IMR-90 (cell line): ENCODE data around the gene BRF1. TPM values are rescaled to one million over a fixed set of nuclear protein-coding genes. Genes with fewer than 3 reads are reported as not detected.

ENCODE experiments used
- ATAC-seq: fragments of 200-7000 bp; cut with Tn5 transposase; 2 replicates; pipeline ENCODE4 v1.9.1; 2020; ENCODE audit warnings: low read depth, mild to moderate bottlenecking, moderate library complexity
- BruUV-seq: library from RNA; stranded (reverse); fragments of 400-500 nt; replicated peaks from 2 replicates; lab custom pipeline; 2021; lab: Mats Ljungman, UMichigan
- CTCF ChIA-PET: fragments of 300-600 bp; formaldehyde crosslinking; extraction: SDS; loops from one replicate; lab custom pipeline; 2021; ENCODE audit warnings: antibody characterized with exemption; lab: Yijun Ruan, JAX
- POLR2A ChIA-PET: fragments of 300-600 bp; sonication (Branson Sonifier 250); formaldehyde crosslinking; loops from one replicate; lab custom pipeline; 2022; ENCODE audit warnings: antibody characterized with exemption; ENCODE audit not compliant: unreplicated experiment; lab: Charles Lee
- DNase-seq: peaks from one replicate; pipeline ENCODE4 v3.0.0; 2013
- H2AFZ ChIP-seq: replicated peaks from 2 replicates; pipeline ENCODE3; 2013; ENCODE audit warnings: low read length, mild to moderate bottlenecking; ENCODE audit not compliant: poor library complexity
- H2AK5ac ChIP-seq: 2 replicates; pipeline ENCODE4 v1.6.1; 2013; ENCODE audit warnings: low read depth, low read length, inconsistent platforms
- H2AK9ac ChIP-seq: replicated peaks from 2 replicates; pipeline ENCODE3; 2013; ENCODE audit warnings: mild to moderate bottlenecking, low read depth, low read length, moderate library complexity; ENCODE audit not compliant: poor library complexity
- H2BK120ac ChIP-seq: 2 replicates; pipeline ENCODE4 v1.6.1; 2013; ENCODE audit warnings: low read depth, low read length, inconsistent platforms
- H2BK15ac ChIP-seq: 3 replicates; pipeline ENCODE4 v1.6.1; 2013; ENCODE audit warnings: low read depth, low read length, inconsistent platforms
- H2BK20ac ChIP-seq: 2 replicates; pipeline ENCODE4 v1.6.1; 2013; ENCODE audit warnings: low read depth, mild to moderate bottlenecking, inconsistent platforms, low read length, moderate library complexity
- H2BK5ac ChIP-seq: 2 replicates; pipeline ENCODE4 v1.6.1; 2013; ENCODE audit warnings: mild to moderate bottlenecking, low read depth, low read length, inconsistent platforms; ENCODE audit not compliant: poor library complexity, severe bottlenecking
- H3K14ac ChIP-seq: replicated peaks from 2 replicates; pipeline ENCODE4 v1.6.1; 2013; ENCODE audit warnings: low read depth, low read length, inconsistent platforms
- H3K18ac ChIP-seq: 2 replicates; pipeline ENCODE4 v1.6.1; 2013; ENCODE audit warnings: low read depth, low read length, control low read depth
- H3K23ac ChIP-seq: 2 replicates; pipeline ENCODE4 v1.6.1; 2013; ENCODE audit warnings: low read depth, low read length, inconsistent platforms
- H3K27ac ChIP-seq: 2 replicates; pipeline ENCODE4 v1.5.1; 2013; ENCODE audit warnings: mild to moderate bottlenecking, control low read depth, low read length; ENCODE audit not compliant: insufficient read depth
- H3K27me3 ChIP-seq: 2 replicates; pipeline ENCODE4 v1.6.1; 2013; ENCODE audit warnings: low read length; ENCODE audit not compliant: control insufficient read depth, insufficient read depth
- H3K36me3 ChIP-seq: 2 replicates; pipeline ENCODE4 v1.6.1; 2013; ENCODE audit warnings: low read length, mixed read lengths; ENCODE audit not compliant: control insufficient read depth, insufficient read depth
- H3K4ac ChIP-seq: 2 replicates; pipeline ENCODE4 v1.6.1; 2013; ENCODE audit warnings: low read depth, low read length, inconsistent platforms
- H3K4me1 ChIP-seq: 2 replicates; pipeline ENCODE4 v1.6.1; 2013; ENCODE audit warnings: low read length, mixed read lengths; ENCODE audit not compliant: control insufficient read depth, insufficient read depth
- H3K4me2 ChIP-seq: 2 replicates; pipeline ENCODE4 v1.6.1; 2013; ENCODE audit warnings: low read depth, mild to moderate bottlenecking, control low read depth, low read length, moderate library complexity
- H3K4me3 ChIP-seq: 2 replicates; pipeline ENCODE4 v1.5.1; 2013; ENCODE audit warnings: low read depth, mild to moderate bottlenecking, control low read depth, low read length, moderate library complexity; ENCODE audit not compliant: insufficient read depth
- H3K56ac ChIP-seq: 2 replicates; pipeline ENCODE4 v1.6.1; 2013; ENCODE audit warnings: low read length, inconsistent platforms; ENCODE audit not compliant: insufficient read depth; ENCODE audit errors: extremely low read depth
- H3K79me1 ChIP-seq, 2 experiments: 2 replicates each; pipeline ENCODE4 v1.6.1; 2013; ENCODE audit warnings: low read length in 2 of 2, inconsistent platforms in 1 of 2, low read depth in 1 of 2
- H3K9ac ChIP-seq: 2 replicates; pipeline ENCODE4 v1.6.1; 2013; ENCODE audit warnings: low read depth, low read length, control low read depth
- H3K9me1 ChIP-seq: 2 replicates; pipeline ENCODE4 v1.6.1; 2013; ENCODE audit warnings: low read length, inconsistent platforms; ENCODE audit not compliant: insufficient read depth
- H3K9me3 ChIP-seq: 2 replicates; pipeline ENCODE4 v1.6.1; 2013; ENCODE audit warnings: low read length; ENCODE audit not compliant: control insufficient read depth, insufficient read depth
- H4K20me1 ChIP-seq: 2 replicates; pipeline ENCODE4 v1.6.1; 2013; ENCODE audit warnings: low read length, inconsistent platforms; ENCODE audit not compliant: insufficient read depth
- H4K5ac ChIP-seq: 2 replicates; pipeline ENCODE4 v1.6.1; 2013; ENCODE audit warnings: mild to moderate bottlenecking, low read depth, low read length, control low read depth
- H4K8ac ChIP-seq, 2 experiments: 2 replicates each; pipeline ENCODE4 v1.6.1; 2013; ENCODE audit warnings: low read depth in 2 of 2, low read length in 2 of 2, control low read depth in 1 of 2, inconsistent platforms in 1 of 2
- H4K91ac ChIP-seq: 2 replicates; pipeline ENCODE4 v1.6.1; 2013; ENCODE audit warnings: low read depth, low read length, inconsistent platforms; ENCODE audit not compliant: insufficient read depth
- CEBPB ChIP-seq: IDR thresholded peaks from 2 replicates; pipeline ENCODE4 v1.6.1; 2012; ENCODE audit warnings: low read depth, low read length, improper control_type of control experiment
- CHD1 ChIP-seq: IDR thresholded peaks from 2 replicates; pipeline ENCODE4 v1.6.1; 2012; ENCODE audit warnings: low read depth, low read length, improper control_type of control experiment
- CTCF ChIP-seq: conservative IDR thresholded peaks from 2 replicates; pipeline ENCODE4 v1.5.1; 2012; ENCODE audit warnings: mild to moderate bottlenecking, low read depth, low read length, improper control_type of control experiment
- ELK1 ChIP-seq: fragments of 150-350 bp; IDR thresholded peaks from 2 replicates; pipeline ENCODE4 v1.6.1; 2016; ENCODE audit warnings: low read depth, mild to moderate bottlenecking, low read length, moderate library complexity, borderline replicate concordance
- FOS ChIP-seq: fragments of 150-350 bp; IDR thresholded peaks from 2 replicates; pipeline ENCODE4 v1.6.1; 2016; ENCODE audit warnings: low read depth, low read length
- MAFK ChIP-seq: IDR thresholded peaks from 2 replicates; pipeline ENCODE4 v1.6.1; 2012; ENCODE audit warnings: low read depth, low read length, improper control_type of control experiment
- RFX5 ChIP-seq: IDR thresholded peaks from 2 replicates; pipeline ENCODE4 v1.8.0; 2012; ENCODE audit warnings: low read depth, mild to moderate bottlenecking, low read length, moderate library complexity
- SMC3 ChIP-seq: fragments of 150-350 bp; IDR thresholded peaks from 2 replicates; pipeline ENCODE4 v1.6.1; 2016; ENCODE audit warnings: low read depth, mild to moderate bottlenecking, antibody characterized with exemption, low read length, moderate library complexity
- WGBS, 2 experiments: methylation state at CpG; one replicate each; pipeline versions ENCODE4 v1.1.5 to v1.1.7; 2013; ENCODE audit warnings: missing lambda C conversion rate in 2 of 2; ENCODE audit not compliant: insufficient read length in 1 of 2; ENCODE audit errors: extremely low coverage in 2 of 2; 5-methylcytosine and 5-hydroxymethylcytosine counted together
- dilution Hi-C: fragments of 300-500 bp; cut with HindIII; formaldehyde crosslinking; loops from one replicate; pipeline ENCODE4 v1.14.3; 2018; ENCODE audit warnings: low sequenced_read_pairs; ENCODE audit not compliant: unreplicated experiment
- in situ Hi-C: fragments of 300-500 bp; cut with MboI; formaldehyde crosslinking; loops from 3 replicates; pipeline ENCODE4 v1.14.3; 2019; ENCODE audit warnings: low sequenced_read_pairs, inconsistent platforms, mixed read lengths
- intact Hi-C: fragments of 100-400 bp; cut with micrococcal nuclease; formaldehyde crosslinking; loops from 2 replicates; pipeline ENCODE4 v1.10.0; 2022
- polyA plus RNA-seq, 3 experiments: library from polyadenylated mRNA; depleted of rRNA; stranded (reverse); fragments of >200 nt; gene quantifications; 2 replicates each; pipeline ENCODE4 v1.2.3, GENCODE V29; 2012; ENCODE audit warnings: low replicate concordance in 1 of 3
- total RNA-seq: library from RNA; depleted of rRNA; stranded (reverse); fragments of >200 nt; gene quantifications from 2 replicates; pipeline ENCODE4 v1.2.3, GENCODE V29; 2012

The BRF1 gene
- total and polyA plus RNA-seq, 2 of the 4 experiments (the other 2 are of a cell fraction), result 12.4 to 16.7 TPM

GRCh38 chr14:105336477-105337287 lies 35.9 kb upstream of the BRF1 start:
- no peak overlapping the region for H2BK120ac ChIP-seq
- dilution Hi-C loops, result no loop called here
- ATAC-seq (no peak), DNase-seq (no peak)
- no peak overlapping the region for H2BK20ac ChIP-seq
- 0 out of 2 replicates have a peak, but pooled peaks cover 1% of the 10 kb centered on the region for H3K4me1 ChIP-seq
- no peak overlapping the region for H4K5ac ChIP-seq
- no peak overlapping the region for H3K4me3 ChIP-seq
- 93% methylated on average over 6 of the region's 26 CpGs; no CpG with 5 or more reads in 1 of the 2 experiments for WGBS, 2 experiments
- no peak overlapping the region for H4K91ac ChIP-seq
- peak overlapping the region; percentile 42 for H2AK9ac ChIP-seq
- BruUV-seq, result no TSS peak
- H3K9ac ChIP-seq, result no peak overlapping the region
- no peak overlapping the region for H3K27ac ChIP-seq
- peaks cover 8 to 63% of the 10 kb centered on the region in 2 experiments for H3K79me1 ChIP-seq
- peaks cover 67% of the 10 kb centered on the region for H4K20me1 ChIP-seq
- no peaks in the 10 kb centered on the region; the same call in 1 of the 2 replicates for H3K9me3 ChIP-seq
- intact Hi-C loops, result no loop called here
- H2AK5ac ChIP-seq, result no peak overlapping the region
- H3K9me1 ChIP-seq, result peaks cover 2% of the 10 kb centered on the region; the same call in 1 of the 2 replicates
- no peak for TF ChIP-seq CEBPB
- no peak for TF ChIP-seq RFX5
- TF ChIP-seq MAFK, result no peak
- no peak for TF ChIP-seq SMC3
- TF ChIP-seq CTCF, result no peak
- TF ChIP-seq ELK1, result no peak
- TF ChIP-seq CHD1, result no peak
- no peak for TF ChIP-seq FOS
- H3K18ac ChIP-seq, result no peak overlapping the region
- H3K36me3 ChIP-seq, result no peaks in the 10 kb centered on the region
- ChIA-PET CTCF (no interaction called here), POLR2A (no interaction called here)
- H3K4me2 ChIP-seq, result no peak overlapping the region
- no peaks in the 10 kb centered on the region for H3K27me3 ChIP-seq
- in situ Hi-C loops, result no loop called here
- no peak overlapping the region for H2AFZ ChIP-seq
- no peak overlapping the region for H3K56ac ChIP-seq
- no peak overlapping the region for H3K14ac ChIP-seq
- H3K4ac ChIP-seq, result no peak overlapping the region
- H4K8ac ChIP-seq, result no peak overlapping the region
- H3K23ac ChIP-seq, result no peak overlapping the region
- no peak overlapping the region for H2BK15ac ChIP-seq
- H2BK5ac ChIP-seq, result no peak overlapping the region
